Adrenal gland (tissue), 5 donors: Measurements from ENCODE around the gene FURIN.

Experiments used
- POLR2A ChIP-seq, 2 donors: fragments of 450-650 bp; IDR thresholded peaks; one replicate each; pipeline ENCODE4 v1.6.1; 2017; ENCODE audit warnings: antibody characterized with exemption in 2 of 2, mild to moderate bottlenecking in 2 of 2, moderate library complexity in 1 of 2
- TF ChIP-seq, protein P1 (sequence below), 6 experiments: fragments of 450-650 bp in 4 of 6; fragments of 200-600 bp in 2 of 6; sonication (generic) in 1 of 6; IDR thresholded peaks; 1 replicate in 5 of 6; 2 replicates in 1 of 6; pipeline versions ENCODE4 v1.5.1 to v1.8.0; 2016 to 2021; ENCODE audit warnings: antibody characterized with exemption in 6 of 6, mild to moderate bottlenecking in 2 of 6, moderate library complexity in 1 of 6
- donor health status: DM: no; HTN: no; CAD: no.

- TF ChIP-seq, protein P1, sequence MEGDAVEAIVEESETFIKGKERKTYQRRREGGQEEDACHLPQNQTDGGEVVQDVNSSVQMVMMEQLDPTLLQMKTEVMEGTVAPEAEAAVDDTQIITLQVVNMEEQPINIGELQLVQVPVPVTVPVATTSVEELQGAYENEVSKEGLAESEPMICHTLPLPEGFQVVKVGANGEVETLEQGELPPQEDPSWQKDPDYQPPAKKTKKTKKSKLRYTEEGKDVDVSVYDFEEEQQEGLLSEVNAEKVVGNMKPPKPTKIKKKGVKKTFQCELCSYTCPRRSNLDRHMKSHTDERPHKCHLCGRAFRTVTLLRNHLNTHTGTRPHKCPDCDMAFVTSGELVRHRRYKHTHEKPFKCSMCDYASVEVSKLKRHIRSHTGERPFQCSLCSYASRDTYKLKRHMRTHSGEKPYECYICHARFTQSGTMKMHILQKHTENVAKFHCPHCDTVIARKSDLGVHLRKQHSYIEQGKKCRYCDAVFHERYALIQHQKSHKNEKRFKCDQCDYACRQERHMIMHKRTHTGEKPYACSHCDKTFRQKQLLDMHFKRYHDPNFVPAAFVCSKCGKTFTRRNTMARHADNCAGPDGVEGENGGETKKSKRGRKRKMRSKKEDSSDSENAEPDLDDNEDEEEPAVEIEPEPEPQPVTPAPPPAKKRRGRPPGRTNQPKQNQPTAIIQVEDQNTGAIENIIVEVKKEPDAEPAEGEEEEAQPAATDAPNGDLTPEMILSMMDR (IDR thresholded peaks at IDR 0.05): no peak
- TF ChIP-seq POLR2A (IDR thresholded peaks at IDR 0.05): no peak
Measured at GRCh38 chr15:90863987-90864386, 4.4 kb upstream of the FURIN start.
